HG03565 (cell line): ENCODE measurements around the gene ADTRP.

Experiments
- ATAC-seq: cut with Tn5 transposase; IDR thresholded peaks from one replicate; pipeline ENCODE4 v1.9.1; 2021; ENCODE audit warnings: mild to moderate bottlenecking, moderate library complexity; ENCODE audit not compliant: unreplicated experiment

ADTRP gene

GRCh38 chr6:11760015-11760473, 18.6 kb downstream of the ADTRP start:
- ATAC-seq, result no peak

- ATAC-seq, result no peak
These were observed 19.7 kb downstream of the ADTRP start for GRCh38 chr6:11758878-11759277.

GRCh38 chr6:11756726-11757125, 21.9 kb downstream of the ADTRP start:
- ATAC-seq, result no peak

- no peak for ATAC-seq
These were observed 22.3 kb downstream of the ADTRP start for GRCh38 chr6:11756292-11756691.

GRCh38 chr6:11755725-11756124, 22.9 kb downstream of the ADTRP start:
- ATAC-seq, result no peak

GRCh38 chr6:11754625-11755271, 23.9 kb downstream of the ADTRP start:
- ATAC-seq, result no peak

- ATAC-seq, result no peak
These were observed 24.8 kb downstream of the ADTRP start for GRCh38 chr6:11753798-11754197.

- no peak for ATAC-seq
These were observed 26.2 kb downstream of the ADTRP start for GRCh38 chr6:11752360-11752759.

- ATAC-seq, result no peak
These were observed 27.9 kb downstream of the ADTRP start for GRCh38 chr6:11750682-11751081.

GRCh38 chr6:11748591-11749210, 29.9 kb downstream of the ADTRP start:
- no peak for ATAC-seq

- ATAC-seq, result no peak
These were observed 31.6 kb downstream of the ADTRP start for GRCh38 chr6:11747021-11747420.

- ATAC-seq, result no peak
These were observed 33.9 kb downstream of the ADTRP start for GRCh38 chr6:11744753-11745152.

GRCh38 chr6:11744101-11744500, 34.5 kb downstream of the ADTRP start:
- ATAC-seq, result no peak

- ATAC-seq, result no peak
These were observed 37.7 kb downstream of the ADTRP start for GRCh38 chr6:11740875-11741274.

- no peak for ATAC-seq
These were observed 39.8 kb downstream of the ADTRP start for GRCh38 chr6:11738661-11739375.

- no peak for ATAC-seq
These were observed 40.4 kb downstream of the ADTRP start for GRCh38 chr6:11738234-11738633.

GRCh38 chr6:11736601-11737000, 42.0 kb downstream of the ADTRP start:
- ATAC-seq, result no peak

GRCh38 chr6:11734861-11735613, 43.6 kb downstream of the ADTRP start:
- no peak for ATAC-seq

- ATAC-seq, result peak; percentile 63
These were observed 46.5 kb downstream of the ADTRP start for GRCh38 chr6:11732036-11732631.

GRCh38 chr6:11731423-11731822, 47.2 kb downstream of the ADTRP start:
- ATAC-seq, result no peak

GRCh38 chr6:11730641-11731040, 48.0 kb downstream of the ADTRP start:
- no peak for ATAC-seq
